ENCODE data around the gene CCND1. TPM values are rescaled to one million over a fixed set of nuclear protein-coding genes. Genes with fewer than 3 reads are reported as not detected.

The CCND1 gene
- total and polyA plus RNA-seq, 10 of the 15 experiments (the other 5 are each of a cell fraction or from before 2014, with no cell fraction given): 0.09 to 6.6 (median 0.59) TPM; not detected in 2

DNA sequence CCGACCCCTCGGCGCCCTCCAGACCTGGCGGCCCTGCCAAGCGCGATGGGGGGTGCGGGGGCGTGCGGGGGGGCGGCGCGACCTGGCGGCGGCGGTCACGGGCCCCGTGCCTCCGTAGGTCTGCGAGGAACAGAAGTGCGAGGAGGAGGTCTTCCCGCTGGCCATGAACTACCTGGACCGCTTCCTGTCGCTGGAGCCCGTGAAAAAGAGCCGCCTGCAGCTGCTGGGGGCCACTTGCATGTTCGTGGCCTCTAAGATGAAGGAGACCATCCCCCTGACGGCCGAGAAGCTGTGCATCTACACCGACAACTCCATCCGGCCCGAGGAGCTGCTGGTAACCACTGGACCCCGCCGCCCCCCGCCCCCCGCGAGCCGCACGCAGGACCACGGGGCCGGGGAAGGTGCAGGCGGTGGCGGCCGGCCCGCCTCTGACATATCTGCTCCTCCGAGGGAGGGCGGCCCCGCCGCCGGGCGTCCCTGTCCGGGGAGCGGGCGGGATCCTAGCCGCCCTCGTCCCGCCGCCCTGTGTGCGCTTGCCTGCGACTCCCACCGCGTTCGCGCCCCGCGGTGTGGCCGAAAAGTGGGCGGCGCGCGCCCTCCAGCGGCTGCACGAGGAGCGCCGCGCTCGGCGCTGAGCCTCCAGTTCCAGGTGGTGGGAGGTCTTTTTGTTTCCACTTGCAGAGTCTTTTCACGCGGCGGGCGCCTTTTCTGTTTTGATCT, 2.1 kb downstream of the CCND1 start (continued):
- no peak for TF ChIP-seq CUX1 (IDR thresholded peaks at IDR 0.05; ENCODE audit: insufficient replicate concordance, low read depth, low read length)
- TF ChIP-seq ZBTB33 (IDR thresholded peaks at IDR 0.05): no peak
- no peak for TF ChIP-seq MEF2B (IDR thresholded peaks at IDR 0.05; ENCODE audit: partially characterized antibody, poor library complexity, severe bottlenecking)
- TF ChIP-seq CREM (IDR thresholded peaks at IDR 0.05; ENCODE audit: low read depth): no peak
- TF ChIP-seq RBBP5 (conservative IDR thresholded peaks at IDR 0.05): no peak
- TF ChIP-seq RAD21 (IDR thresholded peaks at IDR 0.05; ENCODE audit: insufficient read depth, low read depth, low read length): peak; percentile 98
- peak; percentile 87 to 92 (median 88) for TF ChIP-seq CTCF (IDR thresholded peaks at IDR 0.05 in 2 of 3, conservative IDR thresholded peaks at IDR 0.05 in 1 of 3; ENCODE audit: control insufficient read depth in 2 of 3, extremely low read depth in 1 of 3, insufficient read depth in 1 of 3, low read depth in 3 of 3, low read length in 3 of 3)
- TF ChIP-seq ETV6 (conservative IDR thresholded peaks at IDR 0.05 in 1 of 2, IDR thresholded peaks at IDR 0.05 in 1 of 2; ENCODE audit: borderline replicate concordance in 1 of 2, low read depth in 1 of 2): no peak
- TF ChIP-seq, protein P1, sequence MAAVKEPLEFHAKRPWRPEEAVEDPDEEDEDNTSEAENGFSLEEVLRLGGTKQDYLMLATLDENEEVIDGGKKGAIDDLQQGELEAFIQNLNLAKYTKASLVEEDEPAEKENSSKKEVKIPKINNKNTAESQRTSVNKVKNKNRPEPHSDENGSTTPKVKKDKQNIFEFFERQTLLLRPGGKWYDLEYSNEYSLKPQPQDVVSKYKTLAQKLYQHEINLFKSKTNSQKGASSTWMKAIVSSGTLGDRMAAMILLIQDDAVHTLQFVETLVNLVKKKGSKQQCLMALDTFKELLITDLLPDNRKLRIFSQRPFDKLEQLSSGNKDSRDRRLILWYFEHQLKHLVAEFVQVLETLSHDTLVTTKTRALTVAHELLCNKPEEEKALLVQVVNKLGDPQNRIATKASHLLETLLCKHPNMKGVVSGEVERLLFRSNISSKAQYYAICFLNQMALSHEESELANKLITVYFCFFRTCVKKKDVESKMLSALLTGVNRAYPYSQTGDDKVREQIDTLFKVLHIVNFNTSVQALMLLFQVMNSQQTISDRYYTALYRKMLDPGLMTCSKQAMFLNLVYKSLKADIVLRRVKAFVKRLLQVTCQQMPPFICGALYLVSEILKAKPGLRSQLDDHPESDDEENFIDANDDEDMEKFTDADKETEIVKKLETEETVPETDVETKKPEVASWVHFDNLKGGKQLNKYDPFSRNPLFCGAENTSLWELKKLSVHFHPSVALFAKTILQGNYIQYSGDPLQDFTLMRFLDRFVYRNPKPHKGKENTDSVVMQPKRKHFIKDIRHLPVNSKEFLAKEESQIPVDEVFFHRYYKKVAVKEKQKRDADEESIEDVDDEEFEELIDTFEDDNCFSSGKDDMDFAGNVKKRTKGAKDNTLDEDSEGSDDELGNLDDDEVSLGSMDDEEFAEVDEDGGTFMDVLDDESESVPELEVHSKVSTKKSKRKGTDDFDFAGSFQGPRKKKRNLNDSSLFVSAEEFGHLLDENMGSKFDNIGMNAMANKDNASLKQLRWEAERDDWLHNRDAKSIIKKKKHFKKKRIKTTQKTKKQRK (IDR thresholded peaks at IDR 0.05; ENCODE audit: low read depth, low read length): no peak
- TF ChIP-seq CHD4 (IDR thresholded peaks at IDR 0.05): no peak
- TF ChIP-seq, protein P2, sequence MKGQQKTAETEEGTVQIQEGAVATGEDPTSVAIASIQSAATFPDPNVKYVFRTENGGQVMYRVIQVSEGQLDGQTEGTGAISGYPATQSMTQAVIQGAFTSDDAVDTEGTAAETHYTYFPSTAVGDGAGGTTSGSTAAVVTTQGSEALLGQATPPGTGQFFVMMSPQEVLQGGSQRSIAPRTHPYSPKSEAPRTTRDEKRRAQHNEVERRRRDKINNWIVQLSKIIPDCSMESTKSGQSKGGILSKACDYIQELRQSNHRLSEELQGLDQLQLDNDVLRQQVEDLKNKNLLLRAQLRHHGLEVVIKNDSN (IDR thresholded peaks at IDR 0.05; ENCODE audit: borderline replicate concordance, extremely low read length, insufficient read depth, low read depth, low read length): no peak
- no peak for TF ChIP-seq SREBF1 (IDR thresholded peaks at IDR 0.05; ENCODE audit: low read length)
